NCI-H1092 (cell line): ENCODE results near the gene PACS2.
A peak's percentile ranks its signal among the peaks of the same experiment; 100 is the strongest.
"Not testable (repeated sequence)": the region's sequence is repeated elsewhere in the genome, so short reads cannot be mapped to it uniquely, and the experiment has no call there.

Source experiments
- DNase-seq: peaks from one replicate; lab custom pipeline; 2025; lab: John Stamatoyannopoulos, UW

The PACS2 gene

GRCh38 chr14:105351410-105351809, 36.9 kb downstream of the PACS2 start:
- DNase-seq: no peak

GRCh38 chr14:105351920-105352851, 37.6 kb downstream of the PACS2 start:
- DNase-seq: peak; percentile 89

GRCh38 chr14:105353136-105353535, 38.6 kb downstream of the PACS2 start:
- no peak for DNase-seq

DNA sequence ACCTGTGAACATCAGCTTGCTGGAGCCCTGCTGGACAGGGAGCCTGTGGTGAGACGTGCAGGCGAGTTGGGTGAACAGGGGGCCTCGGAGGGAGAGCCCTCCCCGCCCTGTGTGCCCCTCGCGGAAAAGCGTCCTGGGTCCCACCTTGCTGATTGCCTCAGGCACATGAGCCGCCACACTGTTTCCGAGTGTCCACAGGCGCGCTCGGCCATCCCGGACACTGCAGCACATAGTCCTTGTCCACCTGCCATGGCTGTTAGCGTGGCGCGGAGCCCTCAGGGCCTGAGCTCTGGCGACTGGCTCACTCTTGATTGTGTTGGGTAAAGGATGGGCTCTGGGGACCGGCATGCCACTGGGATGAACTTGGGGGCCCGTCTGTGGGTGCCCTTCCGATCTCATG, 40.0 kb downstream of the PACS2 start:
- DNase-seq: no peak

DNA sequence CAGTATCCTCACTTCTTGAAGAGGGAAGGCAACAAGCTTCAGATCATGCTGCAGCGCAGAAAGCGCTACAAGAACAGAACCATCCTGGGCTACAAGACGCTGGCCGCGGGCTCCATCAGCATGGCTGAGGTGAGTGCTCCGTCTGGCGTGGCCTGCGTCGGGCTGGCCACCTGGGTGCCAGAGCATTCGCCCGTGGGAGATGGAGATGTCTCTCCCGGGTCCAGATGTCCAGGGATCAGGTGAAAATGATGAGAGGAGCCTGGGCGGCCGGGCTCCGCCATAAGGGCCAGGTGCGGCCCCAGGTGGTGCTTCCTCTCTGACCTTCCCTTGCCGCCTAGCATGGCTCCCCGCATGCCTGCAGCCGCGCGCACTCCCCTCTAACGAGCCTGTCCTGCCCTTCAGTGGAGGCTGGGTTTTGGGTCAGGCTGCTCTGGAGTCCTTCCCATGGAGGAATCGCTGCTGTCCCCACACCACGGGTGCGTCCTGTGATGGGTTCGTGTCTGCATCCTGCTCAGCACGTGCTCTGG, 40.6 kb downstream of the PACS2 start:
- DNase-seq: no peak

- DNase-seq: no peak
These were observed 41.5 kb downstream of the PACS2 start for GRCh38 chr14:105355850-105356604.

DNA sequence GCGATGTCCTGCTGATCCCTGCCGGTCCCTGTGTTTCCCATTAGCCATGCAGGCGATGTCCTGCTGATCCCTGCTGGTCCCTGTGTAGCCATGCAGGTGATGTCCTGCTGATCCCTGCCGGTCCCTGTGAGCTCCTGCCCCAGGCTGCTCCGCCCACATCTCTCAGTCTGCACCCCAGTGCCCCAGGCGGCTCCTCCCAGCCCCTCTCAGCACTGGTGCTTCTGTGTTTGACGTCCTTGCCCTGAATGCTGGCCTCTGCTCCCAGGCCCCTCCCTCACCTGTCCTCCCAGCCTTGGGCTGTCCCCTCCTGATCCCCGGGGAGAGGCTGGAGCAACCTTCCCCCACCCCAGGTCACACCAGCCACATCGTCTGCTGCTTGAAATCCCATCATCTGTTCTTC, 42.4 kb downstream of the PACS2 start:
- no peak for DNase-seq

DNA sequence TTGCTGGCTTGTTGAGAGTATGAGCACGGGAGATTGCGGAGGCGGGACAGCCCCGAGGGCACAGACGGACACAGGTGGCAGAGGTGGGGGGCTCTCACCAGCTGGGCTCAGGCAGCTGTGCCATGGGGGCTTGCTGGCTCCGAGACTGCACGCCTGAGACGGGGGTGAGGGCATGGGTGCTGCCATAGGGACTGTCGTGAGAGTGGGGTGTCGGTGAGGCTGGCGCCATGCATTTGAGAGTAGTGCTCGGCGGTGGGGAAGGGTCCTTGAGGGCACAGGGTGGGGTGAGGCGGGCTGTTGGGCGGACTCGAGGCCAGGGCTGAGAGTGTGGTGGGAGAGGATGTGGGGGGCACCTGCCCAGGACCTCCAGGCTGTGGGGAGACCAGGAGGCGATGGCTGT, 43.1 kb downstream of the PACS2 start:
- DNase-seq: no peak

- DNase-seq: no peak
These were observed 43.7 kb downstream of the PACS2 start for GRCh38 chr14:105358140-105358846.

- DNase-seq: no peak
These were observed 44.4 kb downstream of the PACS2 start for GRCh38 chr14:105358943-105359342.

- not testable (repeated sequence) for DNase-seq
These were observed 46.9 kb downstream of the PACS2 start for GRCh38 chr14:105361412-105361811.

- DNase-seq: no peak
These were observed 49.5 kb downstream of the PACS2 start for GRCh38 chr14:105363847-105364708.

- DNase-seq: no peak
These were observed 50.6 kb downstream of the PACS2 start for GRCh38 chr14:105365101-105365500.

DNA sequence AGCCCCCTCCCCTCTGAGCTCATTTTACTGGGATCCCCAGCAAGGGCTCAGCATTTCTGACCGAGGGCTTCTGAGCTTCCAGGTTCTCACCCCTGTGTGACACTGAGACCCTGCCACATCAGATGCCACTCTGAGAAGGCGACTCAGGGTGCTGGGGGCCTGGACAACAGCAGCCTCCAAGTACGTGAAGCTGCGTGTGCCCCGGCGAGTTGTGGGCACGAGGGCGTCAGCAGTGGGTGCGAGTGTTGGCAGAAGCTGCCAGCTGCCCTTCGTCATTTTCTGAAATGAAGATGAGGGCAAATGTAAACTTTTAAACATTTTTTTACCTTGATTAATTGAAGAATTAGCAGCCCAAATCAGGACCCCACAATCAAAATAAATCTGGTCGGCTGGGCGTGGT, 51.1 kb downstream of the PACS2 start:
- no peak for DNase-seq

DNA sequence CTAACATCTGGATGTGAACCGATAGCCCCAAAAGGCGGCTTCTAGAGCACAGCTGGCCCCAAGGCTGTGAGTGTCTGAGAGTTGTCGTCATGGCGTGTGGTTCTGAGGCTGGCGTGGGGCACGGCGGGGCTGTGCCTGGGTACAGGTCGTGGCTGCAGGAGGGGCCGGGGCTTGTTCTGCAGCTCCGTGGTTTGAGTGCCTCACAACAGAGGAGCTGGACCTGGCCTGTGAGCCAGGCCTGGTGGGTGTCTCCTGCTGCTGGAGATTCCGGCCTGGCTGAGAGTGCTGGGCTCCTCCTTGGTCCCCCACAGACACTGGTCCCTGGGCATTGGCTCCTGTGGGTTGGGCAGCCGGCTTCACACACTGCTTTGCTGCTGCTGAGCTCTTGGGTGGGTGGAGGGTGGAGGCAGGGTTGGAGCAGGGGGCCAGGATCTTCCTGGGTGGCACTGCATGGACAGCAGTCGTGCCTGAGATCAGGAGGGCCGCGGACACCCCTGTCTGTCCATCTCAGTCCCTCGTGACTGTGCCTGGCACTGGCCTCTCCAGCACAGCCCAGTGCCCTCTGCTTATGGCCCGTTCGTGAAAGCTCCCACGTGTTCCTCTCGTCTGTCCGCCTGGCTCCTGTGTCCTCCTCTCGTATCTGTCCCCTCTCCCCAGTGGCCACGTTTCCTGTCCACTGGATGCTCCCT, 52.0 kb downstream of the PACS2 start:
- DNase-seq: no peak

- DNase-seq: no peak
These were observed 52.8 kb downstream of the PACS2 start for GRCh38 chr14:105367116-105368031.

GRCh38 chr14:105368032-105368417, 53.5 kb downstream of the PACS2 start:
- DNase-seq: no peak

DNA sequence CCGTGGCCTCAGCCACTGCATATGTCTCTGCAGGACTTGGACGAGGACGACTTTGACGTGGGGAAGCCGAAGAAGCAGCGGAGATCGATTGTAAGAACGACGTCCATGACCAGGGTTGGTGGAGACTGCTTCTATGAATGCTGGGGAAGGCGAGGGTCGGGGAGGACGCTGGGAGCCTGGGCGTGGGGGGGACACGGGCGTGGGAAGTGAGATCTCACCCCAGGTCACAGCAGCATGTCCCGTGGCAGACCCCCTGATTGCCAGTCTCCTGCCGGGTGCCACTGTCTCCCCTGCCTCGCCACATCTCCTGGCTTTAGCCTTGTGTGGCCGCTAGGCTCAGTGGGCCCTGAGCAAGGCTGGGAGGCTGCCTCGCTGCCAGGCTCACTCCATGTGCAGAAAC, 53.9 kb downstream of the PACS2 start:
- no peak for DNase-seq

GRCh38 chr14:105368910-105369652, 54.5 kb downstream of the PACS2 start:
- no peak for DNase-seq
